IMR-90 (cell line): Measurements from ENCODE around the gene ATP10B.

Experiments used
- NFE2L2 ChIP-seq: fragments of 150-350 bp; IDR thresholded peaks from 2 replicates; pipeline ENCODE4 v1.6.1; 2016; ENCODE audit warnings: low read depth, mild to moderate bottlenecking, low read length
- POLR2A ChIP-seq: IDR thresholded peaks from 2 replicates; pipeline ENCODE4 v1.6.1; 2012; ENCODE audit warnings: mild to moderate bottlenecking, low read depth, low read length
- RAD21 ChIP-seq: IDR thresholded peaks from 2 replicates; pipeline ENCODE4 v1.6.1; 2012; ENCODE audit warnings: low read length, improper control_type of control experiment
- TF ChIP-seq, protein P1 (sequence below): conservative IDR thresholded peaks from 2 replicates; pipeline ENCODE4 v1.5.1; 2012; ENCODE audit warnings: mild to moderate bottlenecking, low read depth, low read length, improper control_type of control experiment
- TF ChIP-seq, protein P2 (sequence below): fragments of 150-350 bp; IDR thresholded peaks from 2 replicates; pipeline ENCODE4 v1.6.1; 2016; ENCODE audit warnings: low read depth, mild to moderate bottlenecking, low read length, moderate library complexity, borderline replicate concordance

DNA sequence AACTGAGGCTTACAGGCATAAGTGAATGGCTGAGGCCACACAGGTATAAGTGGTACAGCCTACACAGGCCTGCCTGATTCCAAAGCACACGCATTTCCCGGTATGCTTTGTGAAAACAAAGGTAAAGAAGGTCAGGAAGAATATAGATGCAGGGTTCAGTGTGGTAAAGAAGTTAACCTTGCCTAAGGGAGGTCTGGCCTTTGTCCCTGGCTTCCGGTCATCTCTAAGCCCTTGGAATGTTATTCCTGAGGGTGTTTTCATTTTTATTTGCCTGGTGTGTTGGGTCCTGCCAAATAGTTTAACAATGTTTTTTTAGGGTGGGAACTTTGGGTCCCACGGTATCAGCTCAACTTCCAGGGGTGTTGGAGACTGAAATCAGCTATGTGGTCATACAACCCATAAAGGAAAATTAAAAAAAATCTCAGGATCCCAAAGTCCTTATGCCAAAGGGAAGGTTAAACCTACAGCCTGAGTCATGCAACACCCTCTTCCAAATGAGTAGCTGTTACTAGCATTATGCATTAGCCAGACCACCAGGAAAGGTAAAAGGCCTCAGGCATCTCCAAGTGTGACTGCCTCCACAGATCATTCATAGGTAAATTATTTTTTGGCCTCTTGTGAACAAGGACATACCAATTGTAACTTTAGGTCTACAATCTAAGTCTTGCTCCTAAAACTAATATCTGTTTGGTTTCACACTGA lies 124.6 kb downstream of the ATP10B start:
- TF ChIP-seq, protein P1, sequence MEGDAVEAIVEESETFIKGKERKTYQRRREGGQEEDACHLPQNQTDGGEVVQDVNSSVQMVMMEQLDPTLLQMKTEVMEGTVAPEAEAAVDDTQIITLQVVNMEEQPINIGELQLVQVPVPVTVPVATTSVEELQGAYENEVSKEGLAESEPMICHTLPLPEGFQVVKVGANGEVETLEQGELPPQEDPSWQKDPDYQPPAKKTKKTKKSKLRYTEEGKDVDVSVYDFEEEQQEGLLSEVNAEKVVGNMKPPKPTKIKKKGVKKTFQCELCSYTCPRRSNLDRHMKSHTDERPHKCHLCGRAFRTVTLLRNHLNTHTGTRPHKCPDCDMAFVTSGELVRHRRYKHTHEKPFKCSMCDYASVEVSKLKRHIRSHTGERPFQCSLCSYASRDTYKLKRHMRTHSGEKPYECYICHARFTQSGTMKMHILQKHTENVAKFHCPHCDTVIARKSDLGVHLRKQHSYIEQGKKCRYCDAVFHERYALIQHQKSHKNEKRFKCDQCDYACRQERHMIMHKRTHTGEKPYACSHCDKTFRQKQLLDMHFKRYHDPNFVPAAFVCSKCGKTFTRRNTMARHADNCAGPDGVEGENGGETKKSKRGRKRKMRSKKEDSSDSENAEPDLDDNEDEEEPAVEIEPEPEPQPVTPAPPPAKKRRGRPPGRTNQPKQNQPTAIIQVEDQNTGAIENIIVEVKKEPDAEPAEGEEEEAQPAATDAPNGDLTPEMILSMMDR, result no peak
- TF ChIP-seq, protein P2, sequence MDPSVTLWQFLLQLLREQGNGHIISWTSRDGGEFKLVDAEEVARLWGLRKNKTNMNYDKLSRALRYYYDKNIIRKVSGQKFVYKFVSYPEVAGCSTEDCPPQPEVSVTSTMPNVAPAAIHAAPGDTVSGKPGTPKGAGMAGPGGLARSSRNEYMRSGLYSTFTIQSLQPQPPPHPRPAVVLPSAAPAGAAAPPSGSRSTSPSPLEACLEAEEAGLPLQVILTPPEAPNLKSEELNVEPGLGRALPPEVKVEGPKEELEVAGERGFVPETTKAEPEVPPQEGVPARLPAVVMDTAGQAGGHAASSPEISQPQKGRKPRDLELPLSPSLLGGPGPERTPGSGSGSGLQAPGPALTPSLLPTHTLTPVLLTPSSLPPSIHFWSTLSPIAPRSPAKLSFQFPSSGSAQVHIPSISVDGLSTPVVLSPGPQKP, result no peak
- no peak for TF ChIP-seq POLR2A
- no peak for TF ChIP-seq NFE2L2
- no peak for TF ChIP-seq RAD21
